Measurements from ENCODE around the gene ATP6V1G3.

- TF ChIP-seq CTCF (IDR thresholded peaks at IDR 0.05; ENCODE audit: low read length) = no peak
- no peak for TF ChIP-seq EZH2 (IDR thresholded peaks at IDR 0.05; ENCODE audit: borderline replicate concordance, low read length)
These were observed 3.3 kb upstream of the ATP6V1G3 start for GRCh38 chr1:198543670-198544260.
